ENCODE results near the gene SMIM43. TPM values are rescaled to one million over a fixed set of nuclear protein-coding genes. Genes with fewer than 3 reads are reported as not detected.

The SMIM43 gene
- polyA plus RNA-seq, 1 of the 3 experiments (the other 2 are of a cell fraction) = 37.2 TPM

DNA sequence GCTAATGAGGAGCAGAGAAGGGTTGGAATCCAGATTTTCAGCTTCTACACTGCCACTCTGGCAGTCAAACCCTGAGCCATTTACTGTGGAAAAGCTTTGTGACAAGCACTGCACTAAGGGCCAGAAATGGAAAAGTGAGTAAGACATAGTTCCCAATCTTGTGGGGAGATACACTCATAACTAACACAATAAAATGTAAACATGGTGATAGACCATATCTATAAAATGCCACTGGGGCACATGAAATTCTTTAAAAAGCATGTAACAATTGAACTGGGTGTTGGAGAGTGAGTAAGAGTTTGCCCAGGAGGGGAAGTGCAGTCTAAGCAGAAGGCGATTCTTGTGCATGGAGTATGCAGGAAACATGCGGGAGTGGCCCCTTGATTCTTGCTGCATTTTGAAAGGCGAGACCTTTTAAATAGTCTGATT is 36.2 kb downstream of the SMIM43 start:
- CTCF ChIA-PET = interaction anchor here (1.2 to 1.4 kb wide), 2 partner anchors 32 to 267 kb away, joined by 3 to 4 read pairs; partner anchors contain the start of gene ANXA5
- H3K9me3 ChIP-seq = no peaks in the 10 kb centered on the region

DNA sequence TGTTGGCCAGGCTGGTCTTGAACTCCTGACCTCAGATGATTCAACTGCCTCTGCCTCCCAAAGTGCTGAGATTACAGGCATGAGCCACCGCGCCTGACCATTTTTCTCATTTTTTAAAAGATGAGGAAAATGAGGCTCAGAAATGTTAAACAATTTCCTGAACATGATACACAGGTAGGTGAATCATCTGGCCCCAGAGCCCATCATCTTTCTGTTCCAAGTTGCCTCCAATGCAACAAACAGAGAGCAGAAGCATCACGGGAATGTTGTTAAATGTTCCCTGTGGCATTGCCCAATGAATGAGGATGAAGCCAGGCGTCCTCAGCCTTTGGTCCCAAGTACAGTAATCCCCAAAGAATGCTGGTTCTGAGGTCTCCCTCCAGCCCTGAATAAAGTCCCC is 36.9 kb downstream of the SMIM43 start:
- H3K9me2 ChIP-seq = no peaks in the 10 kb centered on the region
- peak overlapping the region; percentile 39; the same call in 1 of the 2 replicates for H3K9ac ChIP-seq
- H3K36me3 ChIP-seq (replicated peaks in 1 of 2; ENCODE audit: control insufficient read depth in 1 of 2, insufficient read depth in 2 of 2, low read length in 1 of 2) = no peaks in the 10 kb centered on the region
- peaks cover 22% of the 10 kb centered on the region for H3F3A ChIP-seq (replicated peaks; ENCODE audit: insufficient read depth)
- no peaks in the 10 kb centered on the region for H3K9me3 ChIP-seq
- peak overlapping the region; percentile 37; the same call in 1 of the 2 replicates for H2AFZ ChIP-seq (ENCODE audit: low read depth)
- ChIA-PET CTCF (interaction anchor here (1.2 to 1.6 kb wide), 3 partner anchors 9 to 266 kb away, joined by 3 to 5 read pairs (median 4); partner anchors contain the start of gene ANXA5), POLR2A (no interaction called here)
- peak overlapping the region; percentile 29; the same call in 1 of the 2 replicates for H3K4me2 ChIP-seq
- H3K4me1 ChIP-seq (ENCODE audit: control insufficient read depth in 1 of 2, insufficient read depth in 2 of 2, low read depth in 1 of 2, low read length in 1 of 2) = no peaks in the 10 kb centered on the region
- no peak overlapping the region for H3K4me3 ChIP-seq (ENCODE audit: low read depth in 2 of 2, low read length in 1 of 2)
- peak overlapping the region in 1 of 2 experiments; percentile 73; a peak in 2 of 4 replicates for H3K27ac ChIP-seq (ENCODE audit: low read depth in 2 of 2, low read length in 1 of 2)
- DNase-seq = no peak
- H3K27me3 ChIP-seq (ENCODE audit: insufficient read depth) = no peaks in the 10 kb centered on the region
- no peaks in the 10 kb centered on the region for H3K79me2 ChIP-seq (ENCODE audit: insufficient read depth)
- no peaks in the 10 kb centered on the region for H4K20me1 ChIP-seq (ENCODE audit: insufficient read depth)
- WGBS (ENCODE audit: low lambda C conversion rate) = 17% methylated on average over 4 of the region's 4 CpGs
- TF ChIP-seq FOXM1 (IDR thresholded peaks at IDR 0.05; ENCODE audit: low read depth) (no peak), FOSL2 (IDR thresholded peaks at IDR 0.05; ENCODE audit: borderline replicate concordance, low read depth) (peak; percentile 58; the same call in 1 of the 2 replicates), TEAD4 (IDR thresholded peaks at IDR 0.05; ENCODE audit: borderline replicate concordance, insufficient read depth) (no peak), RFX5 (IDR thresholded peaks at IDR 0.05; ENCODE audit: low read length) (no peak), NFIC (IDR thresholded peaks at IDR 0.05; ENCODE audit: borderline replicate concordance) (peak; percentile 36; the same call in 1 of the 2 replicates), MXI1 (IDR thresholded peaks at IDR 0.05; ENCODE audit: low read depth, low read length) (no peak), ELF1 (IDR thresholded peaks at IDR 0.05) (no peak), RXRA (IDR thresholded peaks at IDR 0.05; ENCODE audit: borderline replicate concordance, low read depth) (peak; percentile 52; the same call in 1 of the 2 replicates), EP300 (IDR thresholded peaks at IDR 0.05; ENCODE audit: borderline replicate concordance in 1 of 2, low read depth in 1 of 2, low read length in 1 of 2) (0 out of 4 replicates have a peak, but pooled peaks of 1 of the 2 experiments have one; percentile 27), GABPA (IDR thresholded peaks at IDR 0.05; ENCODE audit: low read depth) (no peak), RAD21 (IDR thresholded peaks at IDR 0.05; ENCODE audit: low read length) (no peak), FOXJ3 (CRISPR knock-in tag; IDR thresholded peaks at IDR 0.05) (no peak), SIN3A (IDR thresholded peaks at IDR 0.05; ENCODE audit: borderline replicate concordance, low read depth, low read length) (no peak)
- TF ChIP-seq, protein P1, sequence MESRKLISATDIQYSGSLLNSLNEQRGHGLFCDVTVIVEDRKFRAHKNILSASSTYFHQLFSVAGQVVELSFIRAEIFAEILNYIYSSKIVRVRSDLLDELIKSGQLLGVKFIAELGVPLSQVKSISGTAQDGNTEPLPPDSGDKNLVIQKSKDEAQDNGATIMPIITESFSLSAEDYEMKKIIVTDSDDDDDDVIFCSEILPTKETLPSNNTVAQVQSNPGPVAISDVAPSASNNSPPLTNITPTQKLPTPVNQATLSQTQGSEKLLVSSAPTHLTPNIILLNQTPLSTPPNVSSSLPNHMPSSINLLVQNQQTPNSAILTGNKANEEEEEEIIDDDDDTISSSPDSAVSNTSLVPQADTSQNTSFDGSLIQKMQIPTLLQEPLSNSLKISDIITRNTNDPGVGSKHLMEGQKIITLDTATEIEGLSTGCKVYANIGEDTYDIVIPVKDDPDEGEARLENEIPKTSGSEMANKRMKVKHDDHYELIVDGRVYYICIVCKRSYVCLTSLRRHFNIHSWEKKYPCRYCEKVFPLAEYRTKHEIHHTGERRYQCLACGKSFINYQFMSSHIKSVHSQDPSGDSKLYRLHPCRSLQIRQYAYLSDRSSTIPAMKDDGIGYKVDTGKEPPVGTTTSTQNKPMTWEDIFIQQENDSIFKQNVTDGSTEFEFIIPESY (IDR thresholded peaks at IDR 0.05; ENCODE audit: borderline replicate concordance, low read depth) = no peak
- TF ChIP-seq, protein P2, sequence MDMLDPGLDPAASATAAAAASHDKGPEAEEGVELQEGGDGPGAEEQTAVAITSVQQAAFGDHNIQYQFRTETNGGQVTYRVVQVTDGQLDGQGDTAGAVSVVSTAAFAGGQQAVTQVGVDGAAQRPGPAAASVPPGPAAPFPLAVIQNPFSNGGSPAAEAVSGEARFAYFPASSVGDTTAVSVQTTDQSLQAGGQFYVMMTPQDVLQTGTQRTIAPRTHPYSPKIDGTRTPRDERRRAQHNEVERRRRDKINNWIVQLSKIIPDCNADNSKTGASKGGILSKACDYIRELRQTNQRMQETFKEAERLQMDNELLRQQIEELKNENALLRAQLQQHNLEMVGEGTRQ (IDR thresholded peaks at IDR 0.05; ENCODE audit: borderline replicate concordance, low read depth, low read length) = no peak

More for the DNA sequence above, 36.2 kb downstream of the SMIM43 start:
- Histone ChIP-seq H3K79me2 (ENCODE audit: insufficient read depth) (no peaks in the 10 kb centered on the region), H3K4me3 (ENCODE audit: low read depth in 2 of 2, low read length in 1 of 2) (no peak overlapping the region), H3K4me2 (no peak overlapping the region), H3K27ac (ENCODE audit: low read depth in 2 of 2, low read length in 1 of 2) (peak overlapping the region in 1 of 2 experiments; percentile 73; a peak in 2 of 4 replicates), H2AFZ (ENCODE audit: low read depth) (peak overlapping the region; percentile 36; the same call in 1 of the 2 replicates), H3F3A (replicated peaks; ENCODE audit: insufficient read depth) (peaks cover 22% of the 10 kb centered on the region), H3K36me3 (replicated peaks in 1 of 2; ENCODE audit: control insufficient read depth in 1 of 2, insufficient read depth in 2 of 2, low read length in 1 of 2) (no peaks in the 10 kb centered on the region), H4K20me1 (ENCODE audit: insufficient read depth) (no peaks in the 10 kb centered on the region), H3K9me2 (no peaks in the 10 kb centered on the region), H3K9ac (peak overlapping the region; percentile 39; the same call in 1 of the 2 replicates), H3K4me1 (ENCODE audit: control insufficient read depth in 1 of 2, insufficient read depth in 2 of 2, low read depth in 1 of 2, low read length in 1 of 2) (no peaks in the 10 kb centered on the region), H3K27me3 (ENCODE audit: insufficient read depth) (no peaks in the 10 kb centered on the region)
- POLR2A ChIA-PET = no interaction called here
- WGBS (ENCODE audit: low lambda C conversion rate) = 40% methylated on average over 3 of the region's 3 CpGs
- DNase-seq = no peak
- peak; percentile 37; the same call in 1 of the 2 replicates for TF ChIP-seq TCF12 (IDR thresholded peaks at IDR 0.05)
- TF ChIP-seq RFX5 (IDR thresholded peaks at IDR 0.05; ENCODE audit: low read length) = no peak
- peak; percentile 40; the same call in 1 of the 2 replicates for TF ChIP-seq FOSL2 (IDR thresholded peaks at IDR 0.05; ENCODE audit: borderline replicate concordance, low read depth)
- TF ChIP-seq JUND (IDR thresholded peaks at IDR 0.05) = 0 out of 2 replicates have a peak, but pooled peaks have one; percentile 25
- no peak for TF ChIP-seq POLR2AphosphoS5 (IDR thresholded peaks at IDR 0.05; ENCODE audit: low read depth, low read length)
- no peak for TF ChIP-seq RCOR1 (IDR thresholded peaks at IDR 0.05; ENCODE audit: low read length)
- 0 out of 4 replicates have a peak, but pooled peaks of 1 of the 2 experiments have one; percentile 29 for TF ChIP-seq EP300 (IDR thresholded peaks at IDR 0.05; ENCODE audit: borderline replicate concordance in 1 of 2, low read depth in 1 of 2, low read length in 1 of 2)
- TF ChIP-seq, protein P3, sequence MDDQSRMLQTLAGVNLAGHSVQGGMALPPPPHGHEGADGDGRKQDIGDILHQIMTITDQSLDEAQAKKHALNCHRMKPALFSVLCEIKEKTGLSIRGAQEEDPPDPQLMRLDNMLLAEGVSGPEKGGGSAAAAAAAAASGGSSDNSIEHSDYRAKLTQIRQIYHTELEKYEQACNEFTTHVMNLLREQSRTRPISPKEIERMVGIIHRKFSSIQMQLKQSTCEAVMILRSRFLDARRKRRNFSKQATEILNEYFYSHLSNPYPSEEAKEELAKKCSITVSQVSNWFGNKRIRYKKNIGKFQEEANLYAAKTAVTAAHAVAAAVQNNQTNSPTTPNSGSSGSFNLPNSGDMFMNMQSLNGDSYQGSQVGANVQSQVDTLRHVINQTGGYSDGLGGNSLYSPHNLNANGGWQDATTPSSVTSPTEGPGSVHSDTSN (IDR thresholded peaks at IDR 0.05) = 0 out of 2 replicates have a peak, but pooled peaks have one; percentile 21

Data from SK-N-SH (cell line).